ENCODE results near the gene NAXD. TPM values are rescaled to one million over a fixed set of nuclear protein-coding genes. Genes with fewer than 3 reads are reported as not detected.

NAXD gene
- total RNA-seq, 1 donor from 2014 or later, result 17.7 TPM

GRCh38 chr13:110639935-110640334, 24.6 kb downstream of the NAXD start:
- Mint-ChIP-seq H3K36me3 (peaks cover 29% of the 10 kb centered on the region), H3K9me3 (no peaks in the 10 kb centered on the region), H3K27ac (peak overlapping the region; percentile 21), H3K4me3 (no peak overlapping the region), H3K27me3 (ENCODE audit: insufficient read depth, low read depth) (peaks cover 8% of the 10 kb centered on the region), H3K4me1 (peaks cover 7% of the 10 kb centered on the region)
- Histone ChIP-seq H3K4me1 (peaks cover 7% of the 10 kb centered on the region), H3F3A (ENCODE audit: low read depth) (no peaks in the 10 kb centered on the region), H3K27ac (no peak overlapping the region), H3K4me3 (no peak overlapping the region), H3K27me3 (no peaks in the 10 kb centered on the region), H3K9me3 (ENCODE audit: low read depth) (no peaks in the 10 kb centered on the region), H3K36me3 (no peaks in the 10 kb centered on the region), H4K20me1 (ENCODE audit: low read depth) (peaks cover 5% of the 10 kb centered on the region), H3K9ac (no peak overlapping the region), H3K79me2 (ENCODE audit: low read depth) (no peaks in the 10 kb centered on the region), H3K4me2 (no peak overlapping the region), H2AFZ (replicated peaks) (no peak overlapping the region)
- TF ChIP-seq CTCF (IDR thresholded peaks at IDR 0.05), result no peak
- no peak for TF ChIP-seq EZH2phosphoT487 (IDR thresholded peaks at IDR 0.05)
- no peak for TF ChIP-seq EZH2 (IDR thresholded peaks at IDR 0.05)
- no peak for DNase-seq (ENCODE audit: low spot score)

- Mint-ChIP-seq H3K4me3 (no peak overlapping the region), H3K9me3 (no peaks in the 10 kb centered on the region), H3K27ac (peak overlapping the region; percentile 25), H3K27me3 (ENCODE audit: insufficient read depth, low read depth) (peaks cover 8% of the 10 kb centered on the region), H3K36me3 (peaks cover 29% of the 10 kb centered on the region), H3K4me1 (peaks cover 7% of the 10 kb centered on the region)
- Histone ChIP-seq H3K4me3 (no peak overlapping the region), H3K4me2 (no peak overlapping the region), H3K36me3 (no peaks in the 10 kb centered on the region), H2AFZ (replicated peaks) (no peak overlapping the region), H3K9ac (no peak overlapping the region), H4K20me1 (ENCODE audit: low read depth) (peaks cover 5% of the 10 kb centered on the region), H3K27me3 (no peaks in the 10 kb centered on the region), H3K4me1 (peaks cover 13% of the 10 kb centered on the region), H3K27ac (no peak overlapping the region), H3K79me2 (ENCODE audit: low read depth) (no peaks in the 10 kb centered on the region), H3K9me3 (ENCODE audit: low read depth) (no peaks in the 10 kb centered on the region), H3F3A (ENCODE audit: low read depth) (no peaks in the 10 kb centered on the region)
- TF ChIP-seq EZH2 (IDR thresholded peaks at IDR 0.05) (no peak), CTCF (IDR thresholded peaks at IDR 0.05) (no peak), EZH2phosphoT487 (IDR thresholded peaks at IDR 0.05) (no peak)
- DNase-seq (ENCODE audit: low spot score), result no peak
Observed at GRCh38 chr13:110640591-110641029, 25.3 kb downstream of the NAXD start.

- H3K27ac ChIP-seq, result no peak overlapping the region
- H3K27me3 Mint-ChIP-seq (ENCODE audit: insufficient read depth, low read depth), result peaks cover 6% of the 10 kb centered on the region
- H3K9ac ChIP-seq, result no peak overlapping the region
- H3K4me1 Mint-ChIP-seq, result peaks cover 9% of the 10 kb centered on the region
- H3K27me3 ChIP-seq, result no peaks in the 10 kb centered on the region
- H3F3A ChIP-seq (ENCODE audit: low read depth), result no peaks in the 10 kb centered on the region
- peaks cover 5% of the 10 kb centered on the region for H4K20me1 ChIP-seq (ENCODE audit: low read depth)
- no peak overlapping the region for H3K4me2 ChIP-seq
- DNase-seq (ENCODE audit: low spot score), result no peak
- no peak overlapping the region for H3K4me3 ChIP-seq
- no peak overlapping the region for H3K4me3 Mint-ChIP-seq
- no peaks in the 10 kb centered on the region for H3K79me2 ChIP-seq (ENCODE audit: low read depth)
- H2AFZ ChIP-seq (replicated peaks), result no peak overlapping the region
- TF ChIP-seq CTCF (IDR thresholded peaks at IDR 0.05), result no peak
- no peak for TF ChIP-seq EZH2 (IDR thresholded peaks at IDR 0.05)
- TF ChIP-seq EZH2phosphoT487 (IDR thresholded peaks at IDR 0.05), result no peak
- peaks cover 13% of the 10 kb centered on the region for H3K4me1 ChIP-seq
- H3K9me3 ChIP-seq (ENCODE audit: low read depth), result no peaks in the 10 kb centered on the region
- no peaks in the 10 kb centered on the region for H3K9me3 Mint-ChIP-seq
- no peaks in the 10 kb centered on the region for H3K36me3 ChIP-seq
- peaks cover 28% of the 10 kb centered on the region for H3K36me3 Mint-ChIP-seq
- no peak overlapping the region for H3K27ac Mint-ChIP-seq
Observed at GRCh38 chr13:110641055-110642015, 26.0 kb downstream of the NAXD start.
